ENCODE results near the gene ABCD4. TPM values are rescaled to one million over a fixed set of nuclear protein-coding genes. Genes with fewer than 3 reads are reported as not detected.
A peak's percentile ranks its signal among the peaks of the same experiment; 100 is the strongest.
"Not testable (repeated sequence)": the region's sequence is repeated elsewhere in the genome, so short reads cannot be mapped to it uniquely, and the experiment has no call there.

The ABCD4 gene
- total RNA-seq, 2 experiments from 2014 or later: 36.8 to 36.9 TPM

- no peaks in the 10 kb centered on the region for H3K27me3 Mint-ChIP-seq
- H3K27ac Mint-ChIP-seq: no peak overlapping the region
- H3K36me3 Mint-ChIP-seq: peaks cover 28% of the 10 kb centered on the region
- H3K4me1 Mint-ChIP-seq: no peaks in the 10 kb centered on the region
- H3K4me3 Mint-ChIP-seq: no peak overlapping the region
- peaks cover 12% of the 10 kb centered on the region for H3K9me3 Mint-ChIP-seq
- no peak for DNase-seq
Measured at GRCh38 chr14:74281069-74281468, 21.7 kb downstream of the ABCD4 start.

- peaks cover 20% of the 10 kb centered on the region for H3K36me3 Mint-ChIP-seq
- no peak overlapping the region for H3K27ac Mint-ChIP-seq
- no peaks in the 10 kb centered on the region for H3K27me3 Mint-ChIP-seq
- DNase-seq: no peak
- peaks cover 8% of the 10 kb centered on the region for H3K4me1 Mint-ChIP-seq
- no peak overlapping the region for H3K4me3 Mint-ChIP-seq
- peaks cover 12% of the 10 kb centered on the region for H3K9me3 Mint-ChIP-seq
Measured at GRCh38 chr14:74278080-74278479, 24.7 kb downstream of the ABCD4 start.

- Mint-ChIP-seq H3K9me3 (peaks cover 9% of the 10 kb centered on the region), H3K36me3 (peaks cover 10% of the 10 kb centered on the region), H3K4me3 (no peak overlapping the region), H3K27me3 (peaks cover 4% of the 10 kb centered on the region), H3K27ac (no peak overlapping the region), H3K4me1 (peaks cover 8% of the 10 kb centered on the region)
- DNase-seq: peak; percentile 18
Measured at GRCh38 chr14:74275241-74275841, 27.4 kb downstream of the ABCD4 start.

GRCh38 chr14:74271365-74271764, 31.4 kb downstream of the ABCD4 start:
- DNase-seq: no peak
- Mint-ChIP-seq H3K4me3 (no peak overlapping the region), H3K9me3 (no peaks in the 10 kb centered on the region), H3K4me1 (peaks cover 8% of the 10 kb centered on the region), H3K27ac (no peak overlapping the region), H3K36me3 (no peaks in the 10 kb centered on the region), H3K27me3 (peaks cover 4% of the 10 kb centered on the region)

- H3K27me3 Mint-ChIP-seq, H3K36me3 Mint-ChIP-seq, H3K4me1 Mint-ChIP-seq, H3K27ac Mint-ChIP-seq, H3K4me3 Mint-ChIP-seq, DNase-seq, H3K9me3 Mint-ChIP-seq: not testable (repeated sequence)
Measured at GRCh38 chr14:74270382-74271177, 32.2 kb downstream of the ABCD4 start.

- H3K27ac Mint-ChIP-seq: no peak overlapping the region
- H3K36me3 Mint-ChIP-seq: no peaks in the 10 kb centered on the region
- H3K27me3 Mint-ChIP-seq: peaks cover 4% of the 10 kb centered on the region
- H3K9me3 Mint-ChIP-seq: no peaks in the 10 kb centered on the region
- H3K4me1 Mint-ChIP-seq: no peaks in the 10 kb centered on the region
- H3K4me3 Mint-ChIP-seq: no peak overlapping the region
- DNase-seq: no peak
Measured at GRCh38 chr14:74267588-74267987, 35.1 kb downstream of the ABCD4 start.

GRCh38 chr14:74265301-74265965, 37.3 kb downstream of the ABCD4 start:
- DNase-seq: no peak
- Mint-ChIP-seq H3K27me3 (no peaks in the 10 kb centered on the region), H3K4me1 (no peaks in the 10 kb centered on the region)

GRCh38 chr14:74263921-74264320, 38.8 kb downstream of the ABCD4 start:
- no peaks in the 10 kb centered on the region for H3K27me3 Mint-ChIP-seq
- no peak for DNase-seq
- no peak overlapping the region for H3K4me3 Mint-ChIP-seq
- no peaks in the 10 kb centered on the region for H3K4me1 Mint-ChIP-seq
- no peaks in the 10 kb centered on the region for H3K9me3 Mint-ChIP-seq
- no peaks in the 10 kb centered on the region for H3K36me3 Mint-ChIP-seq
- no peak overlapping the region for H3K27ac Mint-ChIP-seq

More at GRCh38 chr14:74265301-74265965, 37.3 kb downstream of the ABCD4 start:
- Mint-ChIP-seq H3K27ac (no peak overlapping the region), H3K4me3 (no peak overlapping the region), H3K36me3 (no peaks in the 10 kb centered on the region), H3K9me3 (no peaks in the 10 kb centered on the region)

GRCh38 chr14:74263181-74263580, 39.6 kb downstream of the ABCD4 start:
- DNase-seq: no peak
- Mint-ChIP-seq H3K27me3 (no peaks in the 10 kb centered on the region), H3K27ac (no peak overlapping the region), H3K4me1 (no peaks in the 10 kb centered on the region), H3K36me3 (no peaks in the 10 kb centered on the region), H3K4me3 (no peak overlapping the region), H3K9me3 (no peaks in the 10 kb centered on the region)

- H3K4me1 Mint-ChIP-seq: peaks cover 3% of the 10 kb centered on the region
- no peaks in the 10 kb centered on the region for H3K9me3 Mint-ChIP-seq
- H3K27ac Mint-ChIP-seq: no peak overlapping the region
- H3K4me3 Mint-ChIP-seq: no peak overlapping the region
- DNase-seq: no peak
- H3K27me3 Mint-ChIP-seq: no peaks in the 10 kb centered on the region
- no peaks in the 10 kb centered on the region for H3K36me3 Mint-ChIP-seq
Measured at GRCh38 chr14:74262076-74262475, 40.7 kb downstream of the ABCD4 start.

GRCh38 chr14:74261288-74261687, 41.4 kb downstream of the ABCD4 start:
- no peak for DNase-seq
- no peak overlapping the region for H3K27ac Mint-ChIP-seq
- H3K36me3 Mint-ChIP-seq: no peaks in the 10 kb centered on the region
- peaks cover 8% of the 10 kb centered on the region for H3K4me1 Mint-ChIP-seq
- no peaks in the 10 kb centered on the region for H3K9me3 Mint-ChIP-seq
- no peak overlapping the region for H3K4me3 Mint-ChIP-seq
- H3K27me3 Mint-ChIP-seq: no peaks in the 10 kb centered on the region

GRCh38 chr14:74260525-74261233, 42.1 kb downstream of the ABCD4 start:
- H3K27ac Mint-ChIP-seq: no peak overlapping the region
- DNase-seq: no peak
- H3K36me3 Mint-ChIP-seq: no peaks in the 10 kb centered on the region
- H3K9me3 Mint-ChIP-seq: no peaks in the 10 kb centered on the region
- peaks cover 8% of the 10 kb centered on the region for H3K4me1 Mint-ChIP-seq
- H3K27me3 Mint-ChIP-seq: no peaks in the 10 kb centered on the region
- H3K4me3 Mint-ChIP-seq: no peak overlapping the region

- no peak overlapping the region for H3K27ac Mint-ChIP-seq
- no peak overlapping the region for H3K4me3 Mint-ChIP-seq
Measured at GRCh38 chr14:74259513-74259912, 43.2 kb downstream of the ABCD4 start.

GRCh38 chr14:74258764-74259035, 44.0 kb downstream of the ABCD4 start:
- Mint-ChIP-seq H3K4me1 (peaks cover 8% of the 10 kb centered on the region), H3K27ac (no peak overlapping the region), H3K36me3 (no peaks in the 10 kb centered on the region), H3K4me3 (no peak overlapping the region), H3K9me3 (no peaks in the 10 kb centered on the region), H3K27me3 (no peaks in the 10 kb centered on the region)
- DNase-seq: no peak

More at GRCh38 chr14:74259513-74259912, 43.2 kb downstream of the ABCD4 start:
- Mint-ChIP-seq H3K4me1 (peaks cover 8% of the 10 kb centered on the region), H3K9me3 (no peaks in the 10 kb centered on the region), H3K27me3 (no peaks in the 10 kb centered on the region), H3K36me3 (no peaks in the 10 kb centered on the region)
- no peak for DNase-seq

Measured in activated naive CD8-positive, alpha-beta T cell treated with anti-CD3 and anti-CD28 coated beads for 36 hours (primary cell).